Hippocampal formation (tissue), 2 donors: Measurements from ENCODE around the gene CRISP2.

Experiments used
- DNase-seq, 2 donors: peaks; one replicate each; lab custom pipeline; 2025; lab: John Stamatoyannopoulos, UW

Gene CRISP2

DNA sequence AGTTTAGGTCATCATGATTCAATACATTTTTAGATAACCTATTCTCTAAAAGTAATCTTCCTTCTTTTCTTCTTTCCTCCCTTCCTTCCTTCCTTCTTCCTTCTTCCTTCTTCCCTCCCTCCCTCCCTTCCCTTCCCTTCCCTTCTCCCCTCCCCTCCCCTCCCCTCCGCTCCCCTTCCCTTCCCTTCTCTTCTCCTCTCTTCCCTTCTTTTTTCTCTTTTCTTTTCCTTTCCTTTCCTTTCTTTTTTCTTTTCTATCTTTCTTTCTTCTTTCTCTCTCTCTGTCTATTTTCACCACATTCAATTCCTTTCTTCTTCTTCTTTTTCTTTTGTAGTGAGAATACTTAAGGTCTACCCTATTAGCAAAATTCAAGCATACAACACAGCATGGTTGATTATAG is 59.4 kb downstream of the CRISP2 start:
- DNase-seq, result no peak

DNA sequence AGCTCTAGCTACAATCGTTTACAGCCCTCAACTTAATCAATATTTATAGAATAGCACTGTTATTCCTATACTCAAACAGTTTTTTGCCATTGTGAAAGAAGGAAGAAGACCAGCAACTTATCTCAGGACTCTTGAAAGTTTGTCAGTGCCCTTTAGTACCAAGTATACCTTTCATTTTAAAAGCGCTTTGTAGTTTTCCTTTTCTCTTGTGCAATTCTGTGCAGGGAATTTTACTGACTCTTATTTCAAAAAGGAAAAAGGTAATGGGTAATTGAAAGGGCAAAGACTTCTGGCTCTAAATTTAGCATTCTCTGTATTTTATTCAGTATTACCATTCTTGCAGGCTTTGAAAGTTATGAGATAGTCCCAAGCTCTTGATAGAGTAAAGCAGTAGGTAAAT is 59.9 kb downstream of the CRISP2 start:
- no peak for DNase-seq

DNA sequence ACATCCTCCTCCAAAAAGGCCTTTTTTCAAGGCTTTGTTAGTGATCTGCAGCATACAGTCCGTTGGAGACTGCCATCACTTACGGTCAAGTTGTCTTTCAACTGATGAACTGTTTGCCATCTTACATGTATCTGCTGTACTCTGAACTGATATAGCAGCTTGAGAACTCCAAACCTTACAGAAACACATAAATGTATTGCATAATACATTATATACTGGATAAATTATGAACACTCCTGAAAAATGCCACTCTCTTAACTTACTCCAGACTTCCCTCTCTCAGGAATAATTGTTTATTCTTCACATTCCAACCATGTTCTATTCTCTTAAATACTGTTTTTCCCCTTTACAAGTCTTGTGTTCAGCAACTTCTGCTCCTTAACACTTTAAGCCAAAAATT is 62.1 kb downstream of the CRISP2 start:
- no peak for DNase-seq

DNA sequence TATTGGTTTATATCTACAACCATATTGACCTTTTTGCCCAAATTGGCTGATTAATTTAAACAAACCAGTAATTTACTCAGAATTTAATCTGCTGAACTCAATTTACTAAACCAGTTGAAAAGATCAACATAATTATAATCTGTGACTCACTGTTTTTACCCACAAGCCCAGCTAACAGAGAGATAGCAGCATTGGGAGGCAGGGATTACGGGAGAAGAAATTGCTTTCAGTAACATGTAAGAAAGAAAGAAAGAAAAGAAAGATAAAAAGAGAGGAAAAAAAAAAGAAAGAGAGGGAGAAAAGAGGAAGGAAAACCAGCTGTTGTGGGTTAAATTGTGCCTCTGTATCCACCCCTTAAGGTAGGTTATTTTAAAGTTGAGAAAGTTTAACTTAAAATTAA is 63.4 kb downstream of the CRISP2 start:
- no peak for DNase-seq

DNA sequence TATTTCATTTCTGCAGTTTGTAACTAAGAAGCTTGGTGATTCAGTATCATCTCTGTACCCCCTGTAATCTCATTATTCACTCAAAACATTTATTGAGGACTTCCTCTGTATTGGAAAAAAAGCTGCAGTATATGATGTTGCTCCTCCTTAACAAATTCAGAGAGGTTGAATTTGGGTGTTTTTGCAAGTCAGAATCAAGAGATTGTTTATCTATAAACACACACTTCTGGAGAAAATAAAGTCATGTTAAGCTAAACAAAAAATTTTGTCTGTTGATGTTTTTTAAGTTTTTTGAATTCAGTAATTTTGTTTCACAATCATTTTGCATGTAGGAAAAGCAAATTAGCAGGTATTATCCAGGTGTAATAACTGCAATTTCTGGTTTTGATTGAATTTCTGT is 65.3 kb downstream of the CRISP2 start:
- DNase-seq, result no peak

DNA sequence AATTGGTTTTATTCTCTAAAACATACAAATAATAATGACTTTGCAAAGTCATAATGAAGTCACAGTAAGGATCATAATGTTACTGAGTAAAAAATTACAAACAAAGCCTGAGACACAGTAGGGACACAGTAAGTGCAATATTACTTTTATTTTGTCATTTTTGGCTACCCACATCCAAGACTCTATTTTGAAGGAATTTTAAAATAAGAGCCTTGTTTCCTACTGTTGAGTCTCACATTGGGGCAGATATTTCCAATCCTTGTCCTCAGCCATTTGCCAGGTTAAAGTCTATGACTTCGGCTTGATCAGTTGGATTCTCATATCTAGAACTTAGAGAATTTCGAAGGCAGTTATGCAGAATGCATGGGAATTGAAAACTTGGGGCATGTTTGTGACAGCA is 65.9 kb downstream of the CRISP2 start:
- no peak for DNase-seq

DNA sequence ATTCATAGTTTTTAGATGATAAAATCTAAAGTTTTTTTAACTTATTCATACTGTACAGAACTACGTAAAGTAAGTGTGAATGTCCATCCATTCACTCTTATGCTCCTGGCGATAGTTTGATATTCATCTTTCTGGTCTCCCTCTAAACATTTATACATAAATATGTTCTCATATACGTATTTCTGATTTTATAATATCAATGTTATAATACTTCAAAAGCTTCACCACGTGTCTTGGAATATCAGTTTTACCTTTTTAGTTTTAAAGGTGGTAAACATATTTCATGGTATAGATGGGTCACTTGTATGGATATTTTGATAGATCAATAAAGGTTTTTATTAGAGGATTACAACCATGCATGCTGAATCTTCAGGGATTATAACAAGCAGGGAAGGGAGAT is 66.4 kb downstream of the CRISP2 start:
- no peak for DNase-seq

DNA sequence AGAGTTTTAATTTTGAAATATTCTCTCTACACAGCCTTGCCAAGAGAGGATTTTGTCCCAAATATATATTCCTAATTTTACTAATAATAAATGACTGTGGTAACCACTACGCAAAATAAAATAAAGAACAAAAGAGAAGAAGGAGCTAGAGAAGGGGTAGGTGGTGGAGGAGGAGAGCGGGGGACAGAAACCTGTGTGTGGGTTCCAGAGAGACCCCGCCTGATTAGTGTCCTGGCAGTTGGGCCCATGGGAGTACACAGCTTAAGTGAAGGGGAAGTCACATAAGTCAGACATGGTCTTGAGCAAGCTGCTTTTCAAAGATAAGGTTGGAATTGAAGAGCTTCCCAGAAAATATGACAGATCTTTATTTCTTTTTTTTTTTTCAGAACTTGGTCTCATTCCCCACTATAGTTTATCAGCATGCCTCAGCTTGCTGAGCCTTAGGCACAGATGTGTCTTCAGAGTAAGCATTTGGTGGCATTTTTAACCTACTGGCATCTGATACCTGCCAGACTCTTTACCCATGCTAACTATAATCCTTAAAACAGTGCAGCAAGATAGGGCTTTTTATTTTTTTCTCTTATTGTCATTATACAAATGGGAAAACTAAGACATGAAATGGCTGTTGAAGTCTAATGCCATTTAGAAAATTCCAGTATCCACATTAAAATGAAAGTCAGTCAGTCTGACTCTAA is 67.1 kb downstream of the CRISP2 start:
- DNase-seq, result no peak

DNA sequence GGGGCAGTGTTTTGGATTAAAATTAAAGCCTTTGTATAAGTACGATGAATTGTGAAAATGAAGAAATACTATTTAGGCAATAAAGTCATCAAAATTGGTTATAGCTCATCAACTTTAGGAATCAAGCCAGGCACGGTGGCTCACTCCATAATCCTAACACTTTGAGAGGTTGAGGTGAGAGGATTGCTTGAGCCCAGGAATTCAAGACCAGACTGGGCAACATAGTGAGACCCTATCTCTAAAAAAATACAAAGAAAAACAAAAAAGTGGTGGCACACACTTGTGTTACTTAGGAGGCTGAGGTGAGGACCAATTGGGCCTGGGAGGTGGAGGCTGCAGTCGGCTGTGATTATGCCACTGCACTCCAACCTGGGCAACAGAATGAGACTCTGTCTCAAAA is 68.2 kb downstream of the CRISP2 start:
- no peak for DNase-seq
